Naive B cell (primary cell): Measurements from ENCODE around the gene KIF3C. TPM values are rescaled to one million over a fixed set of nuclear protein-coding genes. Genes with fewer than 3 reads are reported as not detected.
"Not testable (repeated sequence)": the region's sequence is repeated elsewhere in the genome, so short reads cannot be mapped to it uniquely, and the experiment has no call there.

Source experiments
- ATAC-seq, 2 donors: fragments of 150-1000 bp; cut with Tn5 transposase; 2 replicates each; pipeline ENCODE4 v1.10.0; 2021; ENCODE audit warnings: low read depth in 2 of 2, mild to moderate bottlenecking in 2 of 2, moderate library complexity in 2 of 2
- DNase-seq: peaks from one replicate; pipeline ENCODE4 v3.0.0; 2022
- H3K27ac Mint-ChIP-seq, 6 donors: one replicate each; pipeline ENCODE4 v1.8.0; 2020 to 2022; ENCODE audit warnings: mild to moderate bottlenecking in 6 of 6, mixed read lengths in 6 of 6, moderate library complexity in 5 of 6, inconsistent platforms in 2 of 6
- H3K27me3 Mint-ChIP-seq, 3 donors: one replicate each; pipeline ENCODE4 v1.8.0; 2021 to 2022; ENCODE audit warnings: mixed read lengths in 3 of 3, mild to moderate bottlenecking in 1 of 3
- H3K36me3 Mint-ChIP-seq, 2 donors: one replicate each; pipeline ENCODE4 v1.8.0; 2020 to 2022; ENCODE audit warnings: mixed read lengths in 2 of 2, inconsistent platforms in 1 of 2, mild to moderate bottlenecking in 1 of 2
- H3K4me1 Mint-ChIP-seq, 3 donors: one replicate each; pipeline ENCODE4 v1.8.0; 2020 to 2022; ENCODE audit warnings: mixed read lengths in 3 of 3, inconsistent platforms in 1 of 3, mild to moderate bottlenecking in 1 of 3, moderate library complexity in 1 of 3
- H3K4me3 Mint-ChIP-seq, 8 donors: one replicate each; pipeline ENCODE4 v1.8.0; 2020 to 2022; ENCODE audit warnings: mild to moderate bottlenecking in 8 of 8, mixed read lengths in 8 of 8, moderate library complexity in 8 of 8, inconsistent platforms in 2 of 8
- H3K9me3 Mint-ChIP-seq, 7 donors: one replicate each; pipeline ENCODE4 v1.8.0; 2020 to 2022; ENCODE audit warnings: mixed read lengths in 7 of 7, mild to moderate bottlenecking in 5 of 7, inconsistent platforms in 2 of 7, moderate library complexity in 1 of 7
- polyA plus RNA-seq, 6 donors: library from polyadenylated mRNA; unstranded; fragments of 300-500 nt; fragmentation: Illumina TruSeq; gene quantifications; one replicate each; pipeline ENCODE4 v1.2.3, GENCODE V29; 2021; ENCODE audit warnings: low read depth in 6 of 6

The KIF3C gene
- polyA plus RNA-seq, 6 donors from 2014 or later: 0.16 to 0.71 (median 0.63) TPM

- H3K9me3 Mint-ChIP-seq: peaks cover 0 to 2% (median 0%) of the 10 kb centered on the region in 7 donors
- H3K4me3 Mint-ChIP-seq: no peak overlapping the region
- H3K36me3 Mint-ChIP-seq: no peaks in the 10 kb centered on the region
- H3K27ac Mint-ChIP-seq: no peak overlapping the region
- ATAC-seq (no peak), DNase-seq (no peak)
- H3K27me3 Mint-ChIP-seq: no peaks in the 10 kb centered on the region
- H3K4me1 Mint-ChIP-seq: no peaks in the 10 kb centered on the region
Measured at GRCh38 chr2:25936889-25937545, 45.3 kb downstream of the KIF3C start.

- Mint-ChIP-seq H3K27me3 (no peaks in the 10 kb centered on the region), H3K36me3 (no peaks in the 10 kb centered on the region), H3K27ac (no peak overlapping the region), H3K9me3 (peaks cover 0 to 2% (median 0%) of the 10 kb centered on the region in 7 donors), H3K4me1 (no peaks in the 10 kb centered on the region), H3K4me3 (no peak overlapping the region)
- ATAC-seq (no peak), DNase-seq (no peak)
Measured at GRCh38 chr2:25933622-25934021, 48.7 kb downstream of the KIF3C start.

GRCh38 chr2:25929789-25930473, 52.4 kb downstream of the KIF3C start:
- ATAC-seq: no peak
- Mint-ChIP-seq H3K9me3 (peaks cover 0 to 2% (median 0%) of the 10 kb centered on the region in 7 donors), H3K27ac (no peak overlapping the region), H3K4me1 (no peaks in the 10 kb centered on the region), H3K27me3 (no peaks in the 10 kb centered on the region), H3K4me3 (no peak overlapping the region), H3K36me3 (peaks cover 0 to 12% of the 10 kb centered on the region in 2 donors)
- DNase-seq: no peak

GRCh38 chr2:25928668-25929067, 53.6 kb downstream of the KIF3C start:
- no peak overlapping the region for H3K4me3 Mint-ChIP-seq
- no peak overlapping the region for H3K27ac Mint-ChIP-seq
- no peak for DNase-seq
- no peaks in the 10 kb centered on the region for H3K27me3 Mint-ChIP-seq
- no peaks in the 10 kb centered on the region for H3K4me1 Mint-ChIP-seq
- peaks cover 0 to 12% of the 10 kb centered on the region in 2 donors for H3K36me3 Mint-ChIP-seq
- ATAC-seq: no peak
- H3K9me3 Mint-ChIP-seq: no peaks in the 10 kb centered on the region

- Mint-ChIP-seq H3K36me3 (peaks cover 0 to 12% of the 10 kb centered on the region in 2 donors), H3K4me3 (no peak overlapping the region), H3K4me1 (no peaks in the 10 kb centered on the region), H3K27me3 (no peaks in the 10 kb centered on the region), H3K27ac (peak overlapping the region in 1 of 6 donors; percentile 88), H3K9me3 (no peaks in the 10 kb centered on the region)
- ATAC-seq (no peak), DNase-seq (no peak)
Measured at GRCh38 chr2:25926984-25927756, 55.1 kb downstream of the KIF3C start.

GRCh38 chr2:25922501-25922900, 59.8 kb downstream of the KIF3C start:
- ATAC-seq (no peak), DNase-seq (no peak)
- no peak overlapping the region for H3K27ac Mint-ChIP-seq
- H3K27me3 Mint-ChIP-seq: no peaks in the 10 kb centered on the region
- H3K4me3 Mint-ChIP-seq: no peak overlapping the region
- no peaks in the 10 kb centered on the region for H3K9me3 Mint-ChIP-seq
- peaks cover 0 to 1% of the 10 kb centered on the region in 2 donors for H3K36me3 Mint-ChIP-seq
- no peaks in the 10 kb centered on the region for H3K4me1 Mint-ChIP-seq

- ATAC-seq: no peak
- Mint-ChIP-seq H3K9me3 (no peaks in the 10 kb centered on the region), H3K27me3 (peaks cover 0 to 10% (median 6%) of the 10 kb centered on the region in 3 donors), H3K4me1 (peaks cover 7 to 9% (median 9%) of the 10 kb centered on the region in 3 donors), H3K4me3 (no peak overlapping the region), H3K27ac (no peak overlapping the region), H3K36me3 (no peaks in the 10 kb centered on the region)
- DNase-seq: no peak
Measured at GRCh38 chr2:25920786-25921415, 61.4 kb downstream of the KIF3C start.

GRCh38 chr2:25920336-25920735, 62.0 kb downstream of the KIF3C start:
- Mint-ChIP-seq H3K36me3 (no peaks in the 10 kb centered on the region), H3K4me3 (no peak overlapping the region), H3K9me3 (no peaks in the 10 kb centered on the region), H3K4me1 (peaks cover 7 to 9% (median 9%) of the 10 kb centered on the region in 3 donors), H3K27me3 (peaks cover 0 to 12% (median 6%) of the 10 kb centered on the region in 3 donors), H3K27ac (no peak overlapping the region)
- DNase-seq: no peak
- ATAC-seq: no peak

GRCh38 chr2:25917832-25918231, 64.5 kb downstream of the KIF3C start:
- Mint-ChIP-seq H3K4me1 (peaks cover 7 to 9% (median 9%) of the 10 kb centered on the region in 3 donors), H3K9me3 (no peaks in the 10 kb centered on the region), H3K36me3 (no peaks in the 10 kb centered on the region), H3K27me3 (peaks cover 0 to 19% (median 6%) of the 10 kb centered on the region in 3 donors), H3K4me3 (no peak overlapping the region), H3K27ac (no peak overlapping the region)
- no peak for DNase-seq
- ATAC-seq: no peak

GRCh38 chr2:25917411-25917810, 64.9 kb downstream of the KIF3C start:
- H3K4me1 Mint-ChIP-seq, DNase-seq, ATAC-seq, H3K36me3 Mint-ChIP-seq, H3K4me3 Mint-ChIP-seq, H3K9me3 Mint-ChIP-seq, H3K27ac Mint-ChIP-seq: not testable (repeated sequence)
- H3K27me3 Mint-ChIP-seq: peaks cover 0 to 19% (median 6%) of the 10 kb centered on the region in 3 donors

- peaks cover 0 to 19% (median 6%) of the 10 kb centered on the region in 3 donors for H3K27me3 Mint-ChIP-seq
- H3K4me1 Mint-ChIP-seq: not testable (repeated sequence)
Measured at GRCh38 chr2:25915944-25916772, 66.1 kb downstream of the KIF3C start.

GRCh38 chr2:25915411-25915810, 66.9 kb downstream of the KIF3C start:
- H3K36me3 Mint-ChIP-seq, H3K27ac Mint-ChIP-seq, ATAC-seq, DNase-seq, H3K4me1 Mint-ChIP-seq, H3K9me3 Mint-ChIP-seq, H3K4me3 Mint-ChIP-seq: not testable (repeated sequence)
- peaks cover 0 to 19% (median 6%) of the 10 kb centered on the region in 3 donors for H3K27me3 Mint-ChIP-seq

More at GRCh38 chr2:25915944-25916772, 66.1 kb downstream of the KIF3C start:
- peak overlapping the region; percentile 26 to 88 (median 73) for H3K4me3 Mint-ChIP-seq
- not testable (repeated sequence) for DNase-seq, H3K36me3 Mint-ChIP-seq, H3K27ac Mint-ChIP-seq, ATAC-seq, H3K9me3 Mint-ChIP-seq

- H3K4me3 Mint-ChIP-seq, H3K36me3 Mint-ChIP-seq, DNase-seq, H3K27ac Mint-ChIP-seq, H3K4me1 Mint-ChIP-seq, H3K9me3 Mint-ChIP-seq, ATAC-seq: not testable (repeated sequence)
- peaks cover 0 to 19% (median 6%) of the 10 kb centered on the region in 3 donors for H3K27me3 Mint-ChIP-seq
Measured at GRCh38 chr2:25913696-25913973, 68.7 kb downstream of the KIF3C start.
